Astrocyte (in vitro differentiated cells and primary cell): ENCODE results near the gene GYS1. TPM values are rescaled to one million over a fixed set of nuclear protein-coding genes. Genes with fewer than 3 reads are reported as not detected.

Source experiments
- DNase-seq: peaks from one replicate; pipeline ENCODE4 v3.0.0-alpha.2; 2010; ENCODE audit warnings: low read depth
- FAIRE-seq: peaks from 2 replicates; lab custom pipeline; 2011; peaks lifted over from hg19 to GRCh38; lab: Jason Lieb, UNC
- H2AFZ ChIP-seq: 2 replicates; pipeline ENCODE4 v1.6.0; 2012; ENCODE audit warnings: low read depth, low read length, inconsistent platforms
- H3K27ac ChIP-seq: 2 replicates; pipeline ENCODE4 v1.5.1; 2011; ENCODE audit warnings: low read depth, low read length, inconsistent platforms
- H3K27me3 ChIP-seq: 2 replicates; pipeline ENCODE4 v1.6.0; 2011; ENCODE audit warnings: low read length, inconsistent platforms; ENCODE audit not compliant: insufficient read depth
- H3K36me3 ChIP-seq: 2 replicates; pipeline ENCODE4 v1.5.1; 2011; ENCODE audit warnings: low read length, inconsistent platforms; ENCODE audit not compliant: insufficient read depth
- H3K4me1 ChIP-seq: 2 replicates; pipeline ENCODE4 v1.5.1; 2011; ENCODE audit warnings: low read length, inconsistent platforms; ENCODE audit not compliant: insufficient read depth
- H3K4me2 ChIP-seq: 2 replicates; pipeline ENCODE4 v1.6.0; 2012; ENCODE audit warnings: low read length, inconsistent platforms
- H3K4me3 ChIP-seq: 2 replicates; pipeline ENCODE4 v1.5.1; 2011; ENCODE audit warnings: low read depth, mild to moderate bottlenecking, low read length, inconsistent platforms; ENCODE audit not compliant: insufficient read depth
- H3K79me2 ChIP-seq: 2 replicates; pipeline ENCODE4 v1.6.0; 2012; ENCODE audit warnings: mild to moderate bottlenecking, low read length, inconsistent platforms; ENCODE audit not compliant: insufficient read depth
- H3K9ac ChIP-seq: 2 replicates; pipeline ENCODE4 v1.6.0; 2012; ENCODE audit warnings: mild to moderate bottlenecking, low read length, inconsistent platforms
- H3K9me3 ChIP-seq: 2 replicates; pipeline ENCODE4 v1.5.1; 2012; ENCODE audit warnings: low read depth, mild to moderate bottlenecking, low read length, inconsistent platforms; ENCODE audit not compliant: insufficient read depth
- H4K20me1 ChIP-seq: 2 replicates; pipeline ENCODE4 v1.6.0; 2012; ENCODE audit warnings: low read length, inconsistent platforms; ENCODE audit not compliant: insufficient read depth
- H3K27ac Mint-ChIP-seq: one replicate; pipeline ENCODE4 v1.8.0; 2021; ENCODE audit warnings: mild to moderate bottlenecking, mixed read lengths; ENCODE audit not compliant: unreplicated experiment
- H3K27me3 Mint-ChIP-seq: one replicate; pipeline ENCODE4 v1.8.0; 2021; ENCODE audit warnings: low read depth, mixed read lengths; ENCODE audit not compliant: unreplicated experiment
- H3K36me3 Mint-ChIP-seq: one replicate; pipeline ENCODE4 v1.8.0; 2021; ENCODE audit warnings: low read depth, mixed read lengths; ENCODE audit not compliant: unreplicated experiment
- H3K4me1 Mint-ChIP-seq: one replicate; pipeline ENCODE4 v1.8.0; 2021; ENCODE audit warnings: low read depth, mixed read lengths; ENCODE audit not compliant: unreplicated experiment
- H3K4me3 Mint-ChIP-seq: one replicate; pipeline ENCODE4 v1.8.0; 2021; ENCODE audit warnings: mild to moderate bottlenecking, moderate library complexity, mixed read lengths; ENCODE audit not compliant: unreplicated experiment
- H3K9me3 Mint-ChIP-seq: one replicate; pipeline ENCODE4 v1.8.0; 2021; ENCODE audit warnings: mild to moderate bottlenecking, mixed read lengths; ENCODE audit not compliant: unreplicated experiment
- EZH2 ChIP-seq: IDR thresholded peaks from 2 replicates; pipeline ENCODE4 v1.6.1; 2012; ENCODE audit warnings: mild to moderate bottlenecking, low read length, inconsistent platforms; ENCODE audit not compliant: insufficient read depth
- total RNA-seq: library from RNA; stranded (reverse); gene quantifications from 2 replicates; pipeline ENCODE4 v1.2.1, GENCODE V29; 2021
- TF ChIP-seq, protein P1 (sequence below): IDR thresholded peaks from 2 replicates; pipeline ENCODE4 v1.5.1; 2011; ENCODE audit warnings: low read depth, mild to moderate bottlenecking, inconsistent platforms, low read length, moderate library complexity; ENCODE audit not compliant: insufficient read depth

Gene GYS1
- total RNA-seq, 1 donor from 2014 or later: 86.0 TPM

DNA sequence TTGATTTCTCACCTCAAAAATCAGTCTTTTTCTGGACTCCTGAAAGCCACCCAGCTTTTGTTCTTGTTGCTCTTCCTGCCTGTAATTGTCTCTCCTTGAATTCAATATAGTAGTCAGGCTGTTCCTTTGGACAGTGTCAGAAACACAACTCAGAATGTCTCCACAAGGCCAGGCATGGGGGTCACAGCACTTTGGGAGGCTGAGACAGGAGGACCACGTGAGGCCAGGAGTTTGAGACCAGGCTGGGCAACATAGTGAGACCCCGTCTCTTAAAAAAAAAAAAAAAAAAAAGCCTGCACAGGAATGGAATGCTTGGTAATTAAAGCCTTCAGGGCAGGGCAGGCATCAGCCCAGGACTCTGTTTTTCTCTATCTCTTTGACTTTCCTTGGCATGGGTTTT, 47.3 kb downstream of the GYS1 start:
- TF ChIP-seq EZH2: no peak
- TF ChIP-seq, protein P1, sequence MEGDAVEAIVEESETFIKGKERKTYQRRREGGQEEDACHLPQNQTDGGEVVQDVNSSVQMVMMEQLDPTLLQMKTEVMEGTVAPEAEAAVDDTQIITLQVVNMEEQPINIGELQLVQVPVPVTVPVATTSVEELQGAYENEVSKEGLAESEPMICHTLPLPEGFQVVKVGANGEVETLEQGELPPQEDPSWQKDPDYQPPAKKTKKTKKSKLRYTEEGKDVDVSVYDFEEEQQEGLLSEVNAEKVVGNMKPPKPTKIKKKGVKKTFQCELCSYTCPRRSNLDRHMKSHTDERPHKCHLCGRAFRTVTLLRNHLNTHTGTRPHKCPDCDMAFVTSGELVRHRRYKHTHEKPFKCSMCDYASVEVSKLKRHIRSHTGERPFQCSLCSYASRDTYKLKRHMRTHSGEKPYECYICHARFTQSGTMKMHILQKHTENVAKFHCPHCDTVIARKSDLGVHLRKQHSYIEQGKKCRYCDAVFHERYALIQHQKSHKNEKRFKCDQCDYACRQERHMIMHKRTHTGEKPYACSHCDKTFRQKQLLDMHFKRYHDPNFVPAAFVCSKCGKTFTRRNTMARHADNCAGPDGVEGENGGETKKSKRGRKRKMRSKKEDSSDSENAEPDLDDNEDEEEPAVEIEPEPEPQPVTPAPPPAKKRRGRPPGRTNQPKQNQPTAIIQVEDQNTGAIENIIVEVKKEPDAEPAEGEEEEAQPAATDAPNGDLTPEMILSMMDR: no peak
- no peaks in the 10 kb centered on the region for H3K36me3 ChIP-seq
- H3K4me1 Mint-ChIP-seq: no peaks in the 10 kb centered on the region
- H3K27ac ChIP-seq: no peak overlapping the region
- DNase-seq: no peak
- no peak overlapping the region for H3K4me2 ChIP-seq
- FAIRE-seq: no peak
- H3K27ac Mint-ChIP-seq: no peak overlapping the region
- no peaks in the 10 kb centered on the region for H3K79me2 ChIP-seq
- peaks cover 15% of the 10 kb centered on the region for H3K9me3 Mint-ChIP-seq
- H3K4me1 ChIP-seq: no peaks in the 10 kb centered on the region
- no peak overlapping the region for H3K4me3 ChIP-seq
- H2AFZ ChIP-seq: no peak overlapping the region
- H3K9ac ChIP-seq: no peak overlapping the region
- H3K9me3 ChIP-seq: peaks cover 5% of the 10 kb centered on the region
- H3K36me3 Mint-ChIP-seq: peaks cover 4% of the 10 kb centered on the region
- no peaks in the 10 kb centered on the region for H4K20me1 ChIP-seq
- H3K27me3 Mint-ChIP-seq: peaks cover 2% of the 10 kb centered on the region
- H3K4me3 Mint-ChIP-seq: no peak overlapping the region
- no peaks in the 10 kb centered on the region for H3K27me3 ChIP-seq

GRCh38 chr19:48945415-48945814, 47.7 kb downstream of the GYS1 start:
- Histone ChIP-seq H3K9me3 (peaks cover 5% of the 10 kb centered on the region), H3K4me2 (no peak overlapping the region), H3K4me1 (no peaks in the 10 kb centered on the region), H3K9ac (no peak overlapping the region), H3K4me3 (no peak overlapping the region), H4K20me1 (no peaks in the 10 kb centered on the region), H2AFZ (no peak overlapping the region), H3K79me2 (no peaks in the 10 kb centered on the region), H3K27ac (no peak overlapping the region), H3K27me3 (no peaks in the 10 kb centered on the region), H3K36me3 (no peaks in the 10 kb centered on the region)
- no peak for DNase-seq
- no peak for FAIRE-seq
- H3K4me3 Mint-ChIP-seq: no peak overlapping the region
- H3K4me1 Mint-ChIP-seq: no peaks in the 10 kb centered on the region
- TF ChIP-seq, protein P1: no peak
- TF ChIP-seq EZH2: no peak
- H3K27me3 Mint-ChIP-seq: peaks cover 2% of the 10 kb centered on the region
- H3K27ac Mint-ChIP-seq: no peak overlapping the region
- peaks cover 15% of the 10 kb centered on the region for H3K9me3 Mint-ChIP-seq
- peaks cover 4% of the 10 kb centered on the region for H3K36me3 Mint-ChIP-seq

DNA sequence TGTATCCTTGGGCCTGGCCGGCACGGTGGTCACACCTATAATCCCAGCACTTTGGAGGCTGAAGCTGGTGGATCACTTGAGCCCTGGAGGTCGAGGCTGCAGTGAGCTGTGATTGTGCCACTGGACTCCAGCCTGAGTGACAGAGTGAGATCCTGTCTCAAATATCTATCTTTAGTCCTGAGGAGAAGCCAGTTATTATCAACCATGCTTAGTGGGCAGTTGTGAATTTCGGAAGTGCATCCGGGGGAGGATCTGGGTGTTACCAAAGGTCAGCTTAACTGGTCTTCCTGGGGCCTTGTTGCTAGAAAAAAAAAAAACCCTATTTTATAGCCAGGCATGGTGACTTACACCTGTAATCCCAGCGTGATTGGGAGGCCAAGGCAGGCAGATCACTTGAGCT, 50.0 kb downstream of the GYS1 start:
- no peaks in the 10 kb centered on the region for H3K79me2 ChIP-seq
- Mint-ChIP-seq H3K27me3 (peaks cover 2% of the 10 kb centered on the region), H3K9me3 (peaks cover under 1% of the 10 kb centered on the region), H3K4me3 (no peak overlapping the region), H3K36me3 (peaks cover 1% of the 10 kb centered on the region), H3K27ac (no peak overlapping the region), H3K4me1 (no peaks in the 10 kb centered on the region)
- H4K20me1 ChIP-seq: no peaks in the 10 kb centered on the region
- TF ChIP-seq, protein P1: no peak
- TF ChIP-seq EZH2: no peak
- H3K27me3 ChIP-seq: no peaks in the 10 kb centered on the region
- DNase-seq (no peak), FAIRE-seq (no peak)
- no peak overlapping the region for H3K27ac ChIP-seq
- no peaks in the 10 kb centered on the region for H3K36me3 ChIP-seq
- H3K9ac ChIP-seq: no peak overlapping the region
- H3K4me1 ChIP-seq: no peaks in the 10 kb centered on the region
- no peak overlapping the region for H3K4me2 ChIP-seq
- no peak overlapping the region for H3K4me3 ChIP-seq
- no peak overlapping the region for H2AFZ ChIP-seq
- peaks cover 5% of the 10 kb centered on the region for H3K9me3 ChIP-seq
